Kidney (tissue), 14 donors: Measurements from ENCODE around the gene PKD2. TPM values are rescaled to one million over a fixed set of nuclear protein-coding genes. Genes with fewer than 3 reads are reported as not detected.

Experiments
- DNase-seq, 5 donors: peaks; one replicate each; pipeline ENCODE4 v3.0.0-alpha.2; 2013 to 2020
- FAIRE-seq: peaks from 2 replicates; lab custom pipeline; 2012; peaks lifted over from hg19 to GRCh38; lab: Jason Lieb, UNC
- H3K27ac ChIP-seq, 2 donors: one replicate each; pipeline ENCODE4 v1.7.0; 2013; ENCODE audit warnings: low read depth in 2 of 2, low read length in 2 of 2, inconsistent platforms in 1 of 2
- H3K27me3 ChIP-seq: one replicate; pipeline ENCODE4 v1.7.1; 2013; ENCODE audit warnings: low read length, inconsistent platforms; ENCODE audit not compliant: control insufficient read depth, insufficient read depth
- H3K36me3 ChIP-seq, 3 donors: one replicate each; pipeline versions ENCODE4 v1.7.0 to v1.7.1; 2013; ENCODE audit warnings: low read length in 3 of 3, control low read depth in 1 of 3, inconsistent platforms in 1 of 3; ENCODE audit not compliant: insufficient read depth in 3 of 3, control insufficient read depth in 2 of 3
- H3K4me1 ChIP-seq, 3 donors: one replicate each; pipeline versions ENCODE4 v1.7.0 to v1.7.1; 2013; ENCODE audit warnings: low read length in 3 of 3, inconsistent platforms in 1 of 3, low read depth in 1 of 3; ENCODE audit not compliant: control insufficient read depth in 2 of 3, insufficient read depth in 2 of 3
- H3K4me3 ChIP-seq, 3 donors: one replicate each; pipeline versions ENCODE4 v1.7.0 to v1.8.1; 2013; ENCODE audit warnings: low read length in 3 of 3, control low read depth in 1 of 3, inconsistent platforms in 1 of 3
- H3K9ac ChIP-seq, 3 donors: one replicate each; pipeline versions ENCODE4 v1.7.0 to v1.7.1; 2013; ENCODE audit warnings: low read length in 3 of 3, control low read depth in 1 of 3, inconsistent platforms in 1 of 3
- H3K9me3 ChIP-seq, 3 donors: one replicate each; pipeline versions ENCODE4 v1.7.0 to v1.7.1; 2013; ENCODE audit warnings: low read length in 3 of 3, control low read depth in 1 of 3, inconsistent platforms in 1 of 3; ENCODE audit not compliant: control insufficient read depth in 2 of 3, insufficient read depth in 1 of 3
- CTCF ChIP-seq: IDR thresholded peaks from 3 replicates; pipeline ENCODE4 v1.5.1; 2012; ENCODE audit warnings: mild to moderate bottlenecking, moderate library complexity, borderline replicate concordance; ENCODE audit not compliant: insufficient read depth; ENCODE audit errors: extremely low read depth
- intact Hi-C: fragments of 100-400 bp; cut with DNase I; formaldehyde crosslinking; loops from one replicate; pipeline ENCODE4 v1.11.1; 2022
- polyA plus RNA-seq: library from polyadenylated mRNA; stranded (reverse); fragments of 350-450 nt; fragmentation: Illumina TruSeq; extraction: RNeasy Lipid Tissue Mini Kit (QIAGEN cat#74804); gene quantifications from one replicate; pipeline ENCODE4 v1.2.3, GENCODE V29; 2014; ENCODE audit warnings: low read depth, low replicate concordance; ENCODE audit not compliant: insufficient read depth
- total RNA-seq: library from RNA; stranded (reverse); fragmentation: NEBNext Ultra II Directional; extraction: Animal tissue kit (Norgen Biotek cat#: 25700); gene quantifications from one replicate; pipeline ENCODE4 v1.2.1, GENCODE V29; 2021
- donor health status: control.
- donor health status: control.
- donor health status: control.
- donor health status: control.
- donor health status: control.
- donor health status: DM: yes; HTN: yes; CAD: no.
- donor health status: Normal renal cell carcinoma (clear cell type).

Gene PKD2
- total and polyA plus RNA-seq, 2 donors from 2014 or later = 21.2 to 92.6 TPM

GRCh38 chr4:88030565-88031310, 23.3 kb downstream of the PKD2 start:
- peaks cover 0 to 2% (median 0%) of the 10 kb centered on the region in 3 donors for H3K4me1 ChIP-seq
- intact Hi-C loops = no loop called here
- peaks cover 2 to 5% (median 3%) of the 10 kb centered on the region in 3 donors for H3K36me3 ChIP-seq
- DNase-seq = no peak
- no peak overlapping the region for H3K4me3 ChIP-seq
- no peaks in the 10 kb centered on the region for H3K27me3 ChIP-seq
- no peaks in the 10 kb centered on the region for H3K9me3 ChIP-seq
- TF ChIP-seq CTCF = no peak
- H3K9ac ChIP-seq = no peak overlapping the region
- H3K27ac ChIP-seq = no peak overlapping the region
- FAIRE-seq = no peak

GRCh38 chr4:88033309-88033708, 25.9 kb downstream of the PKD2 start:
- peaks cover 9 to 26% (median 16%) of the 10 kb centered on the region in 3 donors for H3K36me3 ChIP-seq
- H3K27ac ChIP-seq = no peak overlapping the region
- H3K27me3 ChIP-seq = no peaks in the 10 kb centered on the region
- no peak overlapping the region for H3K4me3 ChIP-seq
- no peaks in the 10 kb centered on the region for H3K4me1 ChIP-seq
- TF ChIP-seq CTCF = peak; percentile 65
- FAIRE-seq (peak; percentile 90), DNase-seq (peak in 3 of 5 donors; percentile 35 to 83 (median 56))
- intact Hi-C loops = no loop called here
- H3K9me3 ChIP-seq = no peaks in the 10 kb centered on the region
- H3K9ac ChIP-seq = no peak overlapping the region

GRCh38 chr4:88035292-88035691, 27.9 kb downstream of the PKD2 start:
- H3K36me3 ChIP-seq = peaks cover 12 to 44% (median 26%) of the 10 kb centered on the region in 3 donors
- FAIRE-seq = no peak

More at GRCh38 chr4:88035292-88035691, 27.9 kb downstream of the PKD2 start:
- Histone ChIP-seq H3K27ac (no peak overlapping the region), H3K4me1 (no peaks in the 10 kb centered on the region), H3K4me3 (no peak overlapping the region), H3K9me3 (no peaks in the 10 kb centered on the region), H3K27me3 (no peaks in the 10 kb centered on the region), H3K9ac (no peak overlapping the region)
- no peak for TF ChIP-seq CTCF
- intact Hi-C loops = loop anchor here (5.0 kb wide), 1 partner anchor 177 kb away; no protein-coding TSS in a partner anchor
- no peak for DNase-seq
